Upper lobe of left lung (tissue), 6 donors: ENCODE data around the gene KLHL40. TPM values are rescaled to one million over a fixed set of nuclear protein-coding genes. Genes with fewer than 3 reads are reported as not detected.

ENCODE experiments used
- ATAC-seq, 2 donors: fragments of 200-7000 bp; cut with Tn5 transposase; one replicate each; pipeline ENCODE4 v1.9.1; 2022; ENCODE audit warnings: mild to moderate bottlenecking in 2 of 2, moderate library complexity in 2 of 2; ENCODE audit not compliant: low FRiP score in 2 of 2
- DNase-seq, 2 donors: peaks; one replicate each; pipeline ENCODE4 v3.0.0-alpha.2; 2019 to 2020
- H3K27ac ChIP-seq, 4 donors: fragments of 200-600 bp; sonication (generic); one replicate each; pipeline ENCODE4 v1.5.1; 2016 to 2019
- H3K27me3 ChIP-seq, 4 donors: fragments of 200-600 bp; sonication (generic); one replicate each; pipeline ENCODE4 v1.5.1; 2017 to 2019
- H3K36me3 ChIP-seq, 4 donors: fragments of 200-600 bp; sonication (generic); one replicate each; pipeline ENCODE4 v1.5.1; 2016 to 2019
- H3K4me1 ChIP-seq, 4 donors: fragments of 200-600 bp; sonication (generic); one replicate each; pipeline ENCODE4 v1.5.1; 2018 to 2019
- H3K4me3 ChIP-seq, 4 donors: fragments of 200-600 bp; sonication (generic); one replicate each; pipeline ENCODE4 v1.5.1; 2017 to 2019; ENCODE audit warnings: mild to moderate bottlenecking in 2 of 4, moderate library complexity in 1 of 4
- H3K9me3 ChIP-seq, 4 donors: fragments of 200-600 bp; sonication (generic); one replicate each; pipeline ENCODE4 v1.5.1; 2018 to 2019
- CTCF ChIP-seq, 6 experiments: fragments of 450-650 bp in 4 of 6; fragments of 200-600 bp in 2 of 6; sonication (generic) in 2 of 6; IDR thresholded peaks; one replicate each; pipeline ENCODE4 v1.5.1; 2016 to 2019; ENCODE audit warnings: antibody characterized with exemption in 6 of 6
- EP300 ChIP-seq, 4 donors: sonication (generic); formaldehyde crosslinking; IDR thresholded peaks; one replicate each; pipeline ENCODE4 v1.5.1; 2017; ENCODE audit warnings: antibody characterized with exemption in 4 of 4, control low read depth in 2 of 4
- POLR2A ChIP-seq, 4 donors: fragments of 450-650 bp; IDR thresholded peaks; one replicate each; pipeline ENCODE4 v1.5.1; 2016 to 2017; ENCODE audit warnings: antibody characterized with exemption in 4 of 4, mild to moderate bottlenecking in 2 of 4
- POLR2AphosphoS5 ChIP-seq, 2 donors: sonication (generic); formaldehyde crosslinking; IDR thresholded peaks; one replicate each; pipeline ENCODE4 v1.5.1; 2017; ENCODE audit warnings: antibody characterized with exemption in 2 of 2
- WGBS, 2 donors: methylation state at CpG; one replicate each; pipeline ENCODE4 v1.1.5; 2017 to 2018; 5-methylcytosine and 5-hydroxymethylcytosine counted together
- total RNA-seq, 6 donors: library from RNA; depleted of rRNA in 4 of 6; stranded (reverse); fragments of >200 nt in 4 of 6; gene quantifications; one replicate each; pipeline versions ENCODE4 v1.1.0 to v1.2.1, GENCODE V29; 2016 to 2021
- donor health status: DM: no; HTN: no; CAD: no; lungs with moderate emphysema.
- donor health status: DM: no; HTN: yes; CAD: no; lungs with severe emphysema.

Gene KLHL40
- total RNA-seq, 6 donors from 2014 or later: not detected

GRCh38 chr3:42732829-42733459, 47.6 kb downstream of the KLHL40 start:
- TF ChIP-seq CTCF (IDR thresholded peaks at IDR 0.05) (no peak), POLR2AphosphoS5 (IDR thresholded peaks at IDR 0.05) (no peak), POLR2A (IDR thresholded peaks at IDR 0.05) (no peak), EP300 (IDR thresholded peaks at IDR 0.05) (no peak)
- ATAC-seq (no peak), DNase-seq (no peak)
- H3K4me1 ChIP-seq: no peaks in the 10 kb centered on the region
- WGBS, 2 donors: 82 to 86% methylated on average over 9 of the region's 9 CpGs
- no peaks in the 10 kb centered on the region for H3K36me3 ChIP-seq
- no peaks in the 10 kb centered on the region for H3K27me3 ChIP-seq
- no peak overlapping the region for H3K4me3 ChIP-seq
- H3K9me3 ChIP-seq: no peaks in the 10 kb centered on the region
- H3K27ac ChIP-seq: no peak overlapping the region

DNA sequence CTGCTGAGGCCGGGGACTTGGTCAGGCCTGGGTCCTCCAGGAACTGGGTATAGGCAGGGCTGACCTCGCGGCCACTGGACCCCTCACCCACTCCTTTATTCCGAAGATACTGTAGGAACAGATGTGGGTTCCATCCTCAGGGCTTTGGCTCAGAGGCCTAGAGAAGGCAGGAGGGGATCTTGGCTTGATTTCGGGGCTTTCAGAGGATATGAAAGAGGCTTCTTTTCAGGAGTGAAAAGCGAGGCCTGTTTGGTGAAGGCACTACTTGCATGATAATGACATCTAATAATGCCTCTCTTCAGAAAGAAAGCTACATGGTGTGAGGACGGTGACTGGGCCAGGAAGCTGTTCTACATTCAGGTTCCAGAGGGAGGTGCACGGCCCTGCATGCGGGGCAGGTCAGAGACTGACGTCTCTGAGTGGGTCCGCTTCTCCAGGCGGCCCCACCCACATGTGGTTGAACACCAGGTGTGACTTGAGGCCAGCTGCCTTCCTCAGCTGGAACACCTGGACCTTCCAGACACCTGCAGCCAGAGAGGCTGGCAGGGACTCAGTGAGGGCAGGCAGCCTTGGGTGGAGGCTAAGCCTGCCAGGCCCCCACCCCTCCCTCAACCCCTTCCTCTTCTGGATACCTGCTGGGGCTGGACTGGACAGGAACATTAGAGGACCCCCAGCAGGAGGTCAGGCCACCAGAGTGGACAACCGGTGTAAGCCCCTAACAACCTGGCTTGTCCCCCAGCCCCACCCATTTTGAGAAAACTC, 48.3 kb downstream of the KLHL40 start:
- no peak for TF ChIP-seq POLR2A (IDR thresholded peaks at IDR 0.05)
- TF ChIP-seq EP300 (IDR thresholded peaks at IDR 0.05): no peak
- TF ChIP-seq POLR2AphosphoS5 (IDR thresholded peaks at IDR 0.05): no peak
- TF ChIP-seq CTCF (IDR thresholded peaks at IDR 0.05): no peak
- Histone ChIP-seq H3K36me3 (no peaks in the 10 kb centered on the region), H3K4me3 (no peak overlapping the region), H3K4me1 (no peaks in the 10 kb centered on the region), H3K27me3 (no peaks in the 10 kb centered on the region), H3K27ac (no peak overlapping the region), H3K9me3 (no peaks in the 10 kb centered on the region)
- DNase-seq (no peak), ATAC-seq (peak in 1 of 2 donors; percentile 41)
- WGBS, 2 donors: 85 to 88% methylated on average over 7 to 13 of the region's 13 CpGs

DNA sequence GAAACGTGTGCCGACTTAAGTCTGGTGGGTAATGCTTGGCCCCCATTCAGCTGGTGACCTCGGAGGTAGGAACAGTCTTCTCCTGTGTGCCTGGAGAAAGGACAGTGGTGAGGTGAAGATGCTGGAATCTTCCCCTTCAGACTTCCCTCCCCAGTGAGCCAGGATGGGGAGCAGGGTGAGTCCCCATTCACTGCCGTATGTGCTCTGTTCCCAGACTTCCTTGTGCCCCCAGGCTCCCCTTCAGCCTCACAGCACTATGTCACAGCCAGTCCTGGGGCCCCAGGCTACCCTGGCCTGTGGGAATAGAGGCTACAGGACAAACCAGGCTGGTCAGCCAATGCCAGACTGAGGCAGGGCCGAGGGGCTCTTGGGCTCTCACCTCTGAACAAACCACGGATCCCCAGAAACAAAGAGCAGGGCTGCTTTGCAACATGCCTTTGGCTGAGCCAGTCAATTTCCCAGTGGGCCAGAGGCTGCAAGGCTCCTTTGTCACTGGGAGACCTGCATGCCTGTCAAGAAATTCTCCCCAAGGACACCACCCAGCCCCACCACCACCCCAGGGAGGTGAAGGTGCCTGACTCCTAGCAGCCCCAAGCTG, 49.0 kb downstream of the KLHL40 start:
- no peak for ATAC-seq

GRCh38 chr3:42735019-42735418, 49.7 kb downstream of the KLHL40 start:
- ATAC-seq: no peak
- DNase-seq: no peak
- Histone ChIP-seq H3K36me3 (no peaks in the 10 kb centered on the region), H3K4me1 (no peaks in the 10 kb centered on the region), H3K27ac (no peak overlapping the region), H3K4me3 (no peak overlapping the region), H3K27me3 (no peaks in the 10 kb centered on the region), H3K9me3 (no peaks in the 10 kb centered on the region)
- WGBS, 2 donors: 66 to 82% methylated on average over 8 of the region's 8 CpGs
- TF ChIP-seq CTCF (IDR thresholded peaks at IDR 0.05): no peak
- TF ChIP-seq POLR2A (IDR thresholded peaks at IDR 0.05): no peak
- no peak for TF ChIP-seq EP300 (IDR thresholded peaks at IDR 0.05)
- TF ChIP-seq POLR2AphosphoS5 (IDR thresholded peaks at IDR 0.05): no peak

More for the DNA sequence above, 49.0 kb downstream of the KLHL40 start:
- Histone ChIP-seq H3K9me3 (no peaks in the 10 kb centered on the region), H3K27me3 (no peaks in the 10 kb centered on the region), H3K4me1 (no peaks in the 10 kb centered on the region), H3K27ac (no peak overlapping the region), H3K4me3 (no peak overlapping the region), H3K36me3 (no peaks in the 10 kb centered on the region)
- no peak for DNase-seq
- 78 to 94% methylated on average over 4 to 6 of the region's 6 CpGs for WGBS, 2 donors
- no peak for TF ChIP-seq EP300 (IDR thresholded peaks at IDR 0.05)
- TF ChIP-seq POLR2A (IDR thresholded peaks at IDR 0.05): no peak
- no peak for TF ChIP-seq CTCF (IDR thresholded peaks at IDR 0.05)
- TF ChIP-seq POLR2AphosphoS5 (IDR thresholded peaks at IDR 0.05): no peak
